SK-N-SH treated with all-trans-retinoic acid at 6 μM for 48 hours (cell line): ENCODE results near the gene PAFAH1B2.

ENCODE experiments used
- ARNTL ChIP-seq: fragments of 450-650 bp; formaldehyde crosslinking; IDR thresholded peaks from 2 replicates; pipeline ENCODE4 v1.5.0; 2020; ENCODE audit warnings: low read depth, mild to moderate bottlenecking, moderate library complexity, borderline replicate concordance
- CSRNP3 ChIP-seq: fragments of 250-450 bp; sonication (Bioruptor Pico); IDR thresholded peaks from 2 replicates; pipeline ENCODE4 v1.5.1; 2021; ENCODE audit warnings: mild to moderate bottlenecking, moderate library complexity
- GLIS3 ChIP-seq: fragments of 250-450 bp; sonication (Bioruptor Pico); IDR thresholded peaks from 2 replicates; pipeline ENCODE4 v1.5.0; 2020; ENCODE audit warnings: mild to moderate bottlenecking, moderate library complexity
- ISL1 ChIP-seq: fragments of 250-450 bp; sonication (Bioruptor Pico); IDR thresholded peaks from 2 replicates; pipeline ENCODE4 v2.1.2; 2022; ENCODE audit warnings: mild to moderate bottlenecking, moderate library complexity
- PATZ1 ChIP-seq: fragments of 250-450 bp; sonication (Bioruptor Pico); IDR thresholded peaks from 2 replicates; pipeline ENCODE4 v1.8.0; 2020; ENCODE audit warnings: mild to moderate bottlenecking, moderate library complexity, borderline replicate concordance
- PPARA ChIP-seq: fragments of 250-450 bp; sonication (Bioruptor Pico); IDR thresholded peaks from 2 replicates; pipeline ENCODE4 v1.5.0; 2020; ENCODE audit warnings: mild to moderate bottlenecking, borderline replicate concordance
- RARB ChIP-seq: fragments of 250-450 bp; sonication (Bioruptor Pico); IDR thresholded peaks from 2 replicates; pipeline ENCODE4 v1.8.0; 2021; ENCODE audit warnings: mild to moderate bottlenecking, moderate library complexity
- TCF4 ChIP-seq: fragments of 250-450 bp; sonication (Bioruptor Pico); IDR thresholded peaks from 2 replicates; pipeline ENCODE4 v1.8.0; 2021; ENCODE audit warnings: mild to moderate bottlenecking, moderate library complexity, borderline replicate concordance
- TOX ChIP-seq: fragments of 250-450 bp; sonication (Bioruptor Pico); IDR thresholded peaks from 2 replicates; pipeline ENCODE4 v1.8.0; 2021; ENCODE audit warnings: mild to moderate bottlenecking, moderate library complexity, borderline replicate concordance
- TSHZ2 ChIP-seq: fragments of 250-450 bp; sonication (Bioruptor Pico); IDR thresholded peaks from 2 replicates; pipeline ENCODE4 v1.5.0; 2020; ENCODE audit warnings: mild to moderate bottlenecking, moderate library complexity
- ZFP3 ChIP-seq: fragments of 250-450 bp; sonication (Bioruptor Pico); IDR thresholded peaks from 2 replicates; pipeline ENCODE4 v1.5.0; 2020; ENCODE audit warnings: mild to moderate bottlenecking, moderate library complexity
- ZFP30 ChIP-seq: fragments of 450-650 bp; formaldehyde crosslinking; IDR thresholded peaks from 2 replicates; pipeline ENCODE4 v1.5.0; 2022; ENCODE audit warnings: mild to moderate bottlenecking, moderate library complexity
- ZNF565 ChIP-seq: fragments of 450-650 bp; formaldehyde crosslinking; conservative IDR thresholded peaks from 2 replicates; pipeline ENCODE4 v1.5.0; 2020; ENCODE audit warnings: low read depth, mild to moderate bottlenecking, moderate library complexity
- ZNF70 ChIP-seq: fragments of 450-650 bp; formaldehyde crosslinking; IDR thresholded peaks from 2 replicates; pipeline ENCODE4 v1.5.0; 2020; ENCODE audit warnings: mild to moderate bottlenecking, moderate library complexity

GRCh38 chr11:117199053-117199915 lies 55.2 kb downstream of the PAFAH1B2 start, which contains the start of gene TAGLN:
- TF ChIP-seq ISL1 (CRISPR knock-in tag) (no peak), GLIS3 (CRISPR knock-in tag) (no peak), PATZ1 (CRISPR knock-in tag) (peak; percentile 57; the same call in 1 of the 2 replicates), ZNF565 (CRISPR knock-in tag) (no peak), ZFP3 (CRISPR knock-in tag) (no peak), ARNTL (no peak), ZNF70 (CRISPR knock-in tag) (no peak), ZFP30 (no peak), TSHZ2 (CRISPR knock-in tag) (no peak), RARB (CRISPR knock-in tag) (no peak), CSRNP3 (CRISPR knock-in tag) (no peak), PPARA (CRISPR knock-in tag) (no peak), TOX (CRISPR knock-in tag) (no peak), TCF4 (CRISPR knock-in tag) (no peak)
